Upper lobe of left lung (tissue), 6 donors: Measurements from ENCODE around the gene NCLN. TPM values are rescaled to one million over a fixed set of nuclear protein-coding genes. Genes with fewer than 3 reads are reported as not detected.

Experiments used
- ATAC-seq, 2 donors: fragments of 200-7000 bp; cut with Tn5 transposase; one replicate each; pipeline ENCODE4 v1.9.1; 2022; ENCODE audit warnings: mild to moderate bottlenecking in 2 of 2, moderate library complexity in 2 of 2; ENCODE audit not compliant: low FRiP score in 2 of 2
- DNase-seq, 2 donors: peaks; one replicate each; pipeline ENCODE4 v3.0.0-alpha.2; 2019 to 2020
- H3K27ac ChIP-seq, 4 donors: fragments of 200-600 bp; sonication (generic); one replicate each; pipeline ENCODE4 v1.5.1; 2016 to 2019
- H3K27me3 ChIP-seq, 4 donors: fragments of 200-600 bp; sonication (generic); one replicate each; pipeline ENCODE4 v1.5.1; 2017 to 2019
- H3K36me3 ChIP-seq, 4 donors: fragments of 200-600 bp; sonication (generic); one replicate each; pipeline ENCODE4 v1.5.1; 2016 to 2019
- H3K4me1 ChIP-seq, 4 donors: fragments of 200-600 bp; sonication (generic); one replicate each; pipeline ENCODE4 v1.5.1; 2018 to 2019
- H3K4me3 ChIP-seq, 4 donors: fragments of 200-600 bp; sonication (generic); one replicate each; pipeline ENCODE4 v1.5.1; 2017 to 2019; ENCODE audit warnings: mild to moderate bottlenecking in 2 of 4, moderate library complexity in 1 of 4
- H3K9me3 ChIP-seq, 4 donors: fragments of 200-600 bp; sonication (generic); one replicate each; pipeline ENCODE4 v1.5.1; 2018 to 2019
- EP300 ChIP-seq, 4 donors: sonication (generic); formaldehyde crosslinking; IDR thresholded peaks; one replicate each; pipeline ENCODE4 v1.5.1; 2017; ENCODE audit warnings: antibody characterized with exemption in 4 of 4, control low read depth in 2 of 4
- POLR2A ChIP-seq, 4 donors: fragments of 450-650 bp; IDR thresholded peaks; one replicate each; pipeline ENCODE4 v1.5.1; 2016 to 2017; ENCODE audit warnings: antibody characterized with exemption in 4 of 4, mild to moderate bottlenecking in 2 of 4
- POLR2AphosphoS5 ChIP-seq, 2 donors: sonication (generic); formaldehyde crosslinking; IDR thresholded peaks; one replicate each; pipeline ENCODE4 v1.5.1; 2017; ENCODE audit warnings: antibody characterized with exemption in 2 of 2
- WGBS, 2 donors: methylation state at CpG; one replicate each; pipeline ENCODE4 v1.1.5; 2017 to 2018; 5-methylcytosine and 5-hydroxymethylcytosine counted together
- total RNA-seq, 6 donors: library from RNA; depleted of rRNA in 4 of 6; stranded (reverse); fragments of >200 nt in 4 of 6; gene quantifications; one replicate each; pipeline versions ENCODE4 v1.1.0 to v1.2.1, GENCODE V29; 2016 to 2021
- TF ChIP-seq, protein P1 (sequence below), 6 experiments: fragments of 450-650 bp in 4 of 6; fragments of 200-600 bp in 2 of 6; sonication (generic) in 2 of 6; IDR thresholded peaks; one replicate each; pipeline ENCODE4 v1.5.1; 2016 to 2019; ENCODE audit warnings: antibody characterized with exemption in 6 of 6
- donor health status: DM: no; HTN: no; CAD: no; lungs with moderate emphysema.
- donor health status: DM: no; HTN: yes; CAD: no; lungs with severe emphysema.

The NCLN gene
- total RNA-seq, 6 donors from 2014 or later, result 35.6 to 87.0 (median 72.5) TPM

DNA sequence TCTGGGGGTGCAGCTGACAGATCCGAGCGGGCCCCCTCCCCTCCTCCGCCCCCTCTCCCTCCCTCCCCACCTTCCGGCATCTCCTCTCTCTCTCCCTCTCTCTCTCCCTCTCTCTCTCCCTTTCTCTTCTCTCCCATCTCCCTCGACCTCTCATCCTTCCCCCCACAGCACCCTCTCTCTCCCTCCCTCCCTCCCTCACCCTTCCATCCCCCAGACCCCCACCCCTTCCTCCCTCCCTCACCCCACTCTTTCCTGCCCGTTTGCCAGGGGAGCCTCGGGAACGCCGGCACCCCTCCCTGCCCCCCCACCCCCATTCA, 39.4 kb downstream of the NCLN start:
- Histone ChIP-seq H3K27ac (no peak overlapping the region), H3K36me3 (no peaks in the 10 kb centered on the region), H3K4me1 (peaks cover 2 to 19% (median 3%) of the 10 kb centered on the region in 4 donors), H3K9me3 (no peaks in the 10 kb centered on the region), H3K27me3 (peaks cover 0 to 25% (median 11%) of the 10 kb centered on the region in 4 donors), H3K4me3 (no peak overlapping the region)
- no peak for TF ChIP-seq POLR2A (IDR thresholded peaks at IDR 0.05)
- TF ChIP-seq EP300 (IDR thresholded peaks at IDR 0.05), result no peak
- TF ChIP-seq, protein P1, sequence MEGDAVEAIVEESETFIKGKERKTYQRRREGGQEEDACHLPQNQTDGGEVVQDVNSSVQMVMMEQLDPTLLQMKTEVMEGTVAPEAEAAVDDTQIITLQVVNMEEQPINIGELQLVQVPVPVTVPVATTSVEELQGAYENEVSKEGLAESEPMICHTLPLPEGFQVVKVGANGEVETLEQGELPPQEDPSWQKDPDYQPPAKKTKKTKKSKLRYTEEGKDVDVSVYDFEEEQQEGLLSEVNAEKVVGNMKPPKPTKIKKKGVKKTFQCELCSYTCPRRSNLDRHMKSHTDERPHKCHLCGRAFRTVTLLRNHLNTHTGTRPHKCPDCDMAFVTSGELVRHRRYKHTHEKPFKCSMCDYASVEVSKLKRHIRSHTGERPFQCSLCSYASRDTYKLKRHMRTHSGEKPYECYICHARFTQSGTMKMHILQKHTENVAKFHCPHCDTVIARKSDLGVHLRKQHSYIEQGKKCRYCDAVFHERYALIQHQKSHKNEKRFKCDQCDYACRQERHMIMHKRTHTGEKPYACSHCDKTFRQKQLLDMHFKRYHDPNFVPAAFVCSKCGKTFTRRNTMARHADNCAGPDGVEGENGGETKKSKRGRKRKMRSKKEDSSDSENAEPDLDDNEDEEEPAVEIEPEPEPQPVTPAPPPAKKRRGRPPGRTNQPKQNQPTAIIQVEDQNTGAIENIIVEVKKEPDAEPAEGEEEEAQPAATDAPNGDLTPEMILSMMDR (IDR thresholded peaks at IDR 0.05), result no peak
- no peak for TF ChIP-seq POLR2AphosphoS5 (IDR thresholded peaks at IDR 0.05)
- WGBS, 2 donors, result 0% methylated on average over 2 of the region's 9 CpGs
- DNase-seq (no peak), ATAC-seq (no peak)

DNA sequence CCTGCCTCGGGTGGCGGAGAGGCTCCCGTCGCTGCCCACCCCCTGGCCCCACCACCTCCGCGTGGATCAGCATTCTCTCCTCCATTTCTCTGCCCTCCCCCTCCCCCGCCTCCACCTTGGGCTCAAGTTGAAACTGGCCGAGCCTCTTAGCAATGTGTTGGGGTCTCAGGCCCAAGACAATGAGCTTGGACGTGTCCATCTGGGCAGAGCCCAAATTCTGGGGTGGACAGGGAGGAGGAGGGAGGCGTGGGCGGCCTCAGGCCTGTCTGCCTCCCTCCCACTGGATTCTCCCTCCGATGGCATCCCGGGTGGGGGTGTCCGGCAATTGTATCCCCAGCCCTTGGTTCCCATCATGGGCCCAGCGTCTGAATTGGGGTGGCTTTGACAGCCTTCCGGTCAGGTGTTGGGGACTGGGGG, 40.0 kb downstream of the NCLN start:
- TF ChIP-seq, protein P1 (IDR thresholded peaks at IDR 0.05), result no peak
- TF ChIP-seq POLR2A (IDR thresholded peaks at IDR 0.05), result no peak
- no peak for TF ChIP-seq POLR2AphosphoS5 (IDR thresholded peaks at IDR 0.05)
- no peak for TF ChIP-seq EP300 (IDR thresholded peaks at IDR 0.05)
- 21 to 40% methylated on average over 9 to 12 of the region's 16 CpGs for WGBS, 2 donors

GRCh38 chr19:3227054-3227626, 41.4 kb downstream of the NCLN start:
- H3K4me3 ChIP-seq, result no peak overlapping the region
- WGBS, 2 donors, result 53 to 58% methylated on average over 8 to 12 of the region's 12 CpGs
- H3K27ac ChIP-seq, result no peak overlapping the region
- H3K36me3 ChIP-seq, result no peaks in the 10 kb centered on the region
- TF ChIP-seq POLR2A (IDR thresholded peaks at IDR 0.05), result no peak
- H3K4me1 ChIP-seq, result peaks cover 2 to 19% (median 3%) of the 10 kb centered on the region in 4 donors
- H3K9me3 ChIP-seq, result no peaks in the 10 kb centered on the region
- ATAC-seq, result no peak
- no peak for DNase-seq
- peaks cover 0 to 25% (median 11%) of the 10 kb centered on the region in 4 donors for H3K27me3 ChIP-seq

More for the DNA sequence above, 40.0 kb downstream of the NCLN start:
- Histone ChIP-seq H3K9me3 (no peaks in the 10 kb centered on the region), H3K4me3 (no peak overlapping the region), H3K27ac (no peak overlapping the region), H3K27me3 (peaks cover 0 to 25% (median 11%) of the 10 kb centered on the region in 4 donors), H3K36me3 (no peaks in the 10 kb centered on the region), H3K4me1 (peaks cover 2 to 19% (median 3%) of the 10 kb centered on the region in 4 donors)
- no peak for DNase-seq
- ATAC-seq, result no peak

DNA sequence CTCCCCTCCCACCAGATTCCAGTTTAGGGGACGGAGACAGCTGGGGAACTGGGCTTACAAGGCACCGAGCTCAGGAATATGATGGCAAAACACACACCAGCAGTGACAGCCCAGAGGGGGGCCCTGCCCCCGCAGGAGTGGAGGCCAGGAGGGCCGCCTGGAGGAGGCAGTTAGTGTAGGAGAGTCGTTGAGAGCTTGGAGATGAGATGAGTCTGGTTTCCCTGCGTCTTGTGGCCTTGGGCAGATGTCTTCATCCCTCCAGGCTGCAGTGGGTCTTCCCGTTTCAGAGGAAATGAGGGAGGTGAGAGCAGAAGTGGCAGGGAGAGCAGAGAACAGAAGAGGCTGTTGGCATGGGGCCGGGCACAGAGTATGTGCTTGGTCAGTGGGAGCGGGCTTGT, 43.6 kb downstream of the NCLN start:
- 44 to 54% methylated on average over 9 of the region's 9 CpGs for WGBS, 2 donors
- ATAC-seq (no peak), DNase-seq (no peak)
- TF ChIP-seq, protein P1 (IDR thresholded peaks at IDR 0.05), result no peak
- no peak for TF ChIP-seq POLR2A (IDR thresholded peaks at IDR 0.05)
- no peak for TF ChIP-seq EP300 (IDR thresholded peaks at IDR 0.05)
- no peak for TF ChIP-seq POLR2AphosphoS5 (IDR thresholded peaks at IDR 0.05)
- no peaks in the 10 kb centered on the region for H3K36me3 ChIP-seq
- peaks cover 2 to 15% (median 3%) of the 10 kb centered on the region in 4 donors for H3K4me1 ChIP-seq
- H3K27me3 ChIP-seq, result peaks cover 0 to 25% (median 9%) of the 10 kb centered on the region in 4 donors
- H3K4me3 ChIP-seq, result no peak overlapping the region
- H3K9me3 ChIP-seq, result no peaks in the 10 kb centered on the region
- H3K27ac ChIP-seq, result no peak overlapping the region

- Histone ChIP-seq H3K4me3 (no peak overlapping the region), H3K36me3 (no peaks in the 10 kb centered on the region), H3K9me3 (no peaks in the 10 kb centered on the region), H3K27ac (no peak overlapping the region), H3K4me1 (peaks cover 0 to 9% (median 0%) of the 10 kb centered on the region in 4 donors), H3K27me3 (peaks cover 0 to 21% (median 7%) of the 10 kb centered on the region in 4 donors)
- DNase-seq (no peak), ATAC-seq (no peak)
- TF ChIP-seq POLR2A (IDR thresholded peaks at IDR 0.05), result no peak
- no peak for TF ChIP-seq POLR2AphosphoS5 (IDR thresholded peaks at IDR 0.05)
- TF ChIP-seq, protein P1 (IDR thresholded peaks at IDR 0.05), result no peak
- no peak for TF ChIP-seq EP300 (IDR thresholded peaks at IDR 0.05)
- WGBS, 2 donors, result 77 to 91% methylated on average over 4 of the region's 4 CpGs
Measured at GRCh38 chr19:3229888-3230496, 44.3 kb downstream of the NCLN start.
